HG03064 (cell line): ENCODE results near the gene PDE5A.

Experiments
- ATAC-seq: cut with Tn5 transposase; IDR thresholded peaks from one replicate; pipeline ENCODE4 v1.9.1; 2021; ENCODE audit warnings: low read depth; ENCODE audit not compliant: unreplicated experiment

The PDE5A gene

DNA sequence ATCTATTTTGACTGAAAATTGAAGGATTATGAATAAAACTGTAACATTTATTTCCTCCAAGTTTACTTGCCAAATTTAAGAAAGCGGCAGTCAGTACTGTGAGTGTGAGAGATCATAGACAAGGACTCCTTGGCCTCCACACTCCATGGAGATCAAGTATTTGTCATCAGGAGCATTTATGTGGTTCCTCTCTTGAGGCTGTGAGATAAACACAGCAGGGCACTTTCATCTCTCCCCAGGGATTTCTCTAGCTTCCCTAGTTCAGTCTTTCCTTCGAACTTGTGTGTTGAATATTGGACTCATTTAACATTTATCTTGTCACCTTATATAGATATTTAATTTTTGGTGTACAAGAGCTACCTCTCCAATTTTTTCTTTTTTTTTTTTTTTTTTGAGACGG is 40.8 kb downstream of the PDE5A start:
- no peak for ATAC-seq

DNA sequence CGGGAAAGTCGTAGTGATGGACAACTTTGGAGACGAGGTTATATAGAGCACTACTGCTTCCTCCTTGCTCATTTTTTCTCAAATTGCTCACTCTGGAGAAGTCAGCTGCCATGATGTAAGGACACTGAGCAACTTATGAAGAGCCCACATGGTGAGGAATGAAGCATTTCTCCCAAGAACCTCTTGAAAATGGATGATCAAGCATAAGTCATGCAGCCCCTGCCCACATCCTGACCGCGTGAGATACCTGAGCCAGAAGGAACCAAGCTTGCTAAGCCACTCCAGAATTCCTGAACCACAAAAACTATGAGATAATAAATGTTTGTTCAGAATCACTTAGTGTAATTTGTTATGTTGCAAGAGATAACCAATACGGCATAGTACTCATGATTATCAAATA is 42.8 kb downstream of the PDE5A start:
- no peak for ATAC-seq

DNA sequence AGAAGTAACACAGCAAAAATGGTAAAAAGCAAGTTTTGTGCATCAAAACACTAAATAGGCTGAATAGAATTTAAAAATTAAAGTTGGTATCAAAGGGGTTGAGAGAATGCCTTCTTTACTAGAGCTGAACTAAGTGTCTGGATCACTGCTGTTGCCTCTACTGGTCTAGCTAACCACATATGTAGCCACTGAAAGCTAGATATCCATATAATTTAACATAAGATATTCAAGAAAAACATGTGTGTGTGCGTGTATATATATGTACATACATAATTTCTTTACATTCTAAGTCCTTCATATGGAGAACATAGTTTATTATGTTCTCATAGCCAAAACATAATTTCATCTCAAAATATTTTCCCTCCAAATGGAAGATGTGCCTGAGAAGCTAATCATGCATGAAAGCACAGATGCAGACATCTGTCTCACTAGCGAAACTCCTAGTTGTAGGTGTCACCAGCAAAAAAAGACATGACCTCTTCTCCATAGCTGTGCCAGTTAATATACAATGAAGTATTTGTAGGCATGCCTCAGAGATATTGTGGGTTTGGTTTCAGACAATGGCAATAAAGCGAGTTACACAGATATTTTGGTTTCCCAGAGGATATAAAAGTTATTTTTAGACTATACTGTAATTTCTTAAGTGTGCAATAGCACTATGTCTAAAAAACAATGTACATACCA is 47.3 kb downstream of the PDE5A start:
- ATAC-seq = no peak

DNA sequence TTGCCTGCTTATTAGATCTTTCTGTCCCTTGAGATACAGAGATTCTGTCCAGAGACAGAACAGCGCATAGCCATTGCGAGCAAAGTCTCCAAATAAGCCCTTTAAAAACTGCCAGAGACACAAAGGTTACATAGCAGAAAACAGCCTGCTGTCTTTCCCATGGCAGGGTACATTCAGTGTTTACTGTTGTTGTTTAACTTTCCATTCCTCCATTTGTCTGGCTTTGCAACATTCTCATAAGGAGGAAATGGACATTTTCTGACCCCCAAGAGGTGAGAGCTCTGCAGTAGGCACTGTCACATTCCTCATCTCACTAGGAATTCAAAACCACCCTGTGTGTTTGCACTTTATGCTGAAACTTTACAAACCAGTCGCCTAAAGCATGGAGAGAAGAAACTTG is 48.3 kb downstream of the PDE5A start:
- no peak for ATAC-seq

DNA sequence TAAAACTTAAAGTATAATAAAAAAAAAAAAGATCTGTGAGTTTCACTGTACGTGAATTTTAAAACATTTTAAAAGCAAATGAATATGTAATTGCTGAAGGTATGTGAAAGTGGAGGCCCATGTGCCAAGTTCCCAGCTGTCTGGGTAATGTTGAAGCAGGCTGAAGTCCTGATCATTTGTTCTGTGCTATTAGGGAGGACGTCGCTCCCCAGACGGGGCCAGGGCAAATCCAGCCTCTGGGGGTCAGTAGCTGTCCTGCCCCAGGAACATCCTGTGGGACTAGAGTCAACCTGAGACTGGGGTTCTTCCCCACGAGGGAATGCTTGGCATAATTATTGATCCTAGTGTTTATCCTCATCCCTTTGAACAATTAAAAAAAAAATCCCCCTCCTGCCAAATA is 48.8 kb downstream of the PDE5A start:
- no peak for ATAC-seq

DNA sequence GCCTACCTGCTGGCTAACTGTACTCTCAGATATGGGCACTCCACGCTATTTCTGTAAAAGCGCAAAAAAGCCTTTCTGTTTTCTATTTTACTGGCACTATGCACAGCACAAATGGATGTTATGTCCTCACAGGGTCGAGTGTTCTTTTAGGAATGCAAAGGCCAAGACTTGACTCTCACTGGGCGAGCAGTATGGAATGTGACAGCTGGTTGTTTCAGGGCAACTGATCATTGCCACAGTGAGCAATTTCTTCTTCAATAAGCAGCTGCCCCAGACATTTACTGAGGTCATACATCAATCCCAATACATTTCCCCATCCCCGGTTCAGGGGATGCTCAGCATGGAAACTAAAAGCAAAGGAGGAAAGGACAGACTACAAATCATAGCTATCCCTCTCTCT is 58.2 kb downstream of the PDE5A start:
- no peak for ATAC-seq

DNA sequence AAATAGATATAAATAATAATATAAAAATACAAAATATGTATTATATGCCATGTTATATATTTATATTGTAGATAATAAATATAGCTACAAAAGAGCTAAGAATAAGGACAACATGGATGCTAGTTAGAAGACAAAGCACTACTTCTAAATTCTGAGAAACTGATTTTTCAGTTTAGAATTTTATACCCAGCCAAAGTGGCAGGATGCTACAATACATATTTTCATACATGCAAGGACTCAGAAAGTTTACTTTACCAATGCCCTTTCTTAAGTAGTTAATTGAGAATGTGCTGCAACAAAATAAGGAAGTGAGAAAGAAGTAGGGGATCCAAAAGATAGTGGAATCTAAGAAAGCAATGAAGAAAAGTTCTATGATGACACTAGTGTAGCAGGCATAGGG is 64.5 kb downstream of the PDE5A start:
- no peak for ATAC-seq

DNA sequence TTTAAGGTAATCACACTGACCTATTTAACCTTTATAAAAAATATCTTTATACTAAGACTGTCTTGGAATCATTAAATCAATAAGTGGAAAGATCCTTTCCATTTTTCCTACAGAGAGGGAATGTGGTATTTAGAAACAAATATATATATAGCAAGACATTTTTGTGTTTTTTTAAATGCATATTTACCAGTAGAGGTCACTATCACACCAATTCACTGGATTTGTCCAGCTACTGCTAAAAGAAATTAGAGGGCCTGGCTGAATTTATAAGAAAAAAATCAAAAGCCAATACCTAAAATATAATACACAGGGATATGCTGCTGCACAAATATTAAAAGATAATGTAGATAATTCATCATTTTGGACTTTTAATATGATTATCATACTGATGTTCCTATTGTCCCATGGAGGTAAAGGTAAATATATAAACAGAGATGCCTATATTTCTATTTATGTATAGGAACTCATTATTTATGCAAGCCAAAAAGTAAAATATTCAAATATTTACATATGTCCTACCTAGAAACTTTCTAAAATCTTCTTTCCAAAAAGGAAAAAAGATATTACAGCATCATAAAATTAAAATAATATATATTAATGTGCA is 69.5 kb downstream of the PDE5A start:
- no peak for ATAC-seq

DNA sequence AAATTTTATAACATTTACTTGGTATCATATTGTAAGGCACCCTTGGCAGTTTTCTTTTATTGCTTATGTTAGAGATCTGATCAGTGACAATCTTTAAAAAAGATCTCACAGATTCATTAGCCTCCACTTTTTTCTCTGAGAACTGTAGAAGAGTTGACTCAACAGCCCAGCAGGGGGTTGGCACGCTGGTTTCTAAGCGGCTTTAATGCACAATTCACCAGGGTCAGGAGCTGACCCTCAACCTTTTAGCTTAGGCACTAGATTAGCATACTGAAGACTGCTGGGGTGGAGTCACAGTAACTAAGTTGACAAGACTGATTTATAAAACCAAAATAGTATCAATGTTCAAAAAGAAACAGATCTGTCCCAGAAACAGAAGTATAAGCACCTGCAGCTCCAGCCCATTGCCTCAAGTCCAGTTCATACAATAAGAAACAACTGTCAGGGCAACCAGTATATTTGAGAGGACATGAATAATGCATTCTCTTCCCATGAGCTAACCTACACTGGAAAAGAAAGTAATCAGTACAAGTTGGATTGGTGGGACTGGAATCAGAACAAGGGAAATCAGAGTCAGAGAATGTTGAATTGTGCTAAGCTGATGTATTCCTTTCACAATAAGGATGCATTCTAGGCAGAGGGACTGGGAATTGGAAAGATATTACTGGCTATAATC is 77.6 kb downstream of the PDE5A start:
- ATAC-seq = no peak

DNA sequence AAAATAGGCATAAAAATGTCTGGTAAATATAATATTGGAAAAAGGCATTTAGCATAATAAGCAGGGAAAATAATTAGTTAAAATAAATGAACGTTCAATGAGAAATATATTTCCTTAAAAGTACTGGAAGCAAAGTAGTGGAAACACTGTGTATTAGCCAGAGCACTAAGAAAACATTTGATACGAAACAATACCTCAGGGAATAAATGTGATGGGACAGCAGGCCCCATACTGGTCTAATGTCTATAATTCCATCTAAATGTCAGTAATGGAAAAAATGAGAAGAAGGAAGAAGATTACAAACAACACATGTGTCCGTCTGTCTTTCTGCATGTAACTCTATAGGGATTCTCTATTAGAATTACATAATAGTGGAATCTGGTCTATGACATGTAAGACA is 79.0 kb downstream of the PDE5A start:
- ATAC-seq = no peak

DNA sequence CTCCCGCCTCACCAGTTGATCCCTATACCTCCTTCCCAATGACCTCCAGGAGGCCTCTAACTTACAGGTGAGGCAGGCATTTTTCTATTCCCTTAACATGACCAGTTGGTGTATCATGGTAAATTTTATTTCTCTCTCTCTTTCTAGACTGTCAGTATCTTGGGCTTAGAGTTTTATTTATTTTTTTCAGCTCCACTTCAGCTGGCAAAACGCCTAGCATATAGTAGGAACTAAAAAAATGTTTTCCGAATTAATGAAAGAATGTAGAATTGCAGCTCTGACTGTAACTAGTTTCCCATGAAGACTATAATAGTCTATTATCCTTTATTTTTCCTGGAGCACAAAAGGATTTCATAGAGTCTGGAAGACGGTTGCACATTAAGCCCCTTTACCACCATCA is 84.8 kb downstream of the PDE5A start:
- no peak for ATAC-seq

DNA sequence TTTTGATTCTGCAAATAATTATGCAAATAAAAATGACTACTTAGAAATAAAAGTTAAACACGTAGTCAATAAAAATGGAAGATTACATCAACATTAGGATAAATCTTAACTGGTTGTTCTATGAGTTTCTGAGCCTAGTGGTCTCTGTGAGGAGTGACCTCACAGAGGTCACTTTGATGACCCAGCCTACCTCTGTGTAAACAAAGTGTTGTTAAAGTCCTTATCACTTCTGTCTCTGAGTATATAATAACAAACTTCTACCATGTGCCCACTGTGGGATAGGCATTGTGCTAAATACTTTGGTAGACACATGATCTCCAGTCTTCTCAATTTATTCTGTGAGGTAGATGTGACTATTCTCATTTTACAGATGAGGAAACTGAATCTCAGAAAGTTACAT is 85.4 kb downstream of the PDE5A start:
- ATAC-seq = no peak

DNA sequence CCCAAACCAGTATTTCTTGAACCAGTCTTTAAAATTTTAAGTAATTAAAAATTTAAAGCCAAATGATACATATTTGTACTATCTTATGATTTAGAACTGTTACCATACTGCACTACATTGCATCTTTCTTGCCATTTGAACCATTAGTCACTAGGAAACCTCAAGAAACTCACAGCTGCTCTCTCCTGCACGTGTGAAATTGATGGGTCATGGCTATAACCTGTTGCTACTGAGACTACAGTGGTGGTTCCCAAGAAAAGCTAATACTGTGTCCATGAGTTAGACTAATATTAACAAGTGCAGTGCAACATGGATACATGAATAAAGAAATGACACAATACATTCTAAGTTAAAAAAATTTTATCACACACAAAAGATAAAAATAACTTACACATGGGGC is 88.4 kb downstream of the PDE5A start:
- no peak for ATAC-seq

DNA sequence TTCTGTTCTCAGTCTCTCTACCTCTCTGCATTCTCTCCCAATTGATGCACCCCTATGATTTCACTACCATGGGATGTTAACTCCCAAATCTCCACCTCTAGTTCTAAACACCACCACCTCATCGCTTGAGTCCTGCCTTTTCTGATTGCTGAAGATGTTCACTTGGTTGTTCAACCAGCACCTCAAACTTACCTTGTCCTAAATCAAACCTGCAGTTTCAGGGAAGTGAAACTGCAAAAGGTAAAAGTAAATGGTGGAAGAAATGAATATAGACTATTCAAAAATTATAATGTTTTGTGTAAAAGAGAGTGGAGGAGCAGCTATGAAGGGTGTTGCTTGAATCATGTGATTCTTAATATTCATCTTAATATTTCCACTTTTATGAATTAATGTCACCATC is 91.0 kb downstream of the PDE5A start:
- ATAC-seq = no peak

DNA sequence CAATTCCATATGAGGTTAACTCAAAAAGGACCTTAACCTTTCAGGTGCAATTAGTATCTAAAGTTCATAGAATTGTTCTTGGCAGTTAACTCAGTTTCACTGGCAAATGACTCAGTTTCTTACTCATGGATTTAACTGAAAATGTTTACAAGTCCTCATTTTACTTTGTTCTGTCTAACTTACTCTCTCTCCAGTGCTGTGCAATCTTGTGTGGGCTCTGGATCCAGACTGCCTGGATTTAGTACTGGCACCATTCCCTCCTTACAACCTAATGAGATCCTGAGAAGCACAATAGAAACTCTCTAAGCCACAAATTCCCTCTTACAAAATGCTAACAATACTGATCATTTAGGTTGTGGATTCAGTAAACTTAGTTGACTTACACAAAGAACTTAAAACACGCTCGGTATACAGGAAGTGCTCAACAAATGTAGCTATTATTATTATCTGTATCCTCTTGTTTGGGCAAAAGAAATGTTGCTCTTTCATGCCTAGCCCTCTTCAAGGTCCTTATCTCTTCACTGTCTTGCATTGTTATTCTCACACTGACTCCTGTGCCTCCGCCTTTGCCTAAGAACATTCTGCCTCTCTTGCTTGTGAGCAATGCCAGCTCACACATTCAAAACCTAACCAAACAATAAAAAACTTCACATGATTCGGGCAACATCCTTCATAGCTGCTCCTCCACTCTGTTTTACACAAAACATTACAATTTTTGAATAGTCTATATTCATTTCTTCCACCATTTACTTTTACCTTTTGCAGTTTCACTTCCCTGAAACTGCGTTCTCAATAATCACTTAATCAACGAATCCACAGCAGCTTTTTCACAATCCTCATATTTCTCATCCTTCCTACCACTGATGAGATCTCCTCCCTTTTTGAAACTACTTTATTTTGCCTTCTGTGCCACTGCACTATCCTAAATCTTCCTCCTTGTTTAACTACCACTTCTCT is 91.8 kb downstream of the PDE5A start:
- ATAC-seq = no peak

DNA sequence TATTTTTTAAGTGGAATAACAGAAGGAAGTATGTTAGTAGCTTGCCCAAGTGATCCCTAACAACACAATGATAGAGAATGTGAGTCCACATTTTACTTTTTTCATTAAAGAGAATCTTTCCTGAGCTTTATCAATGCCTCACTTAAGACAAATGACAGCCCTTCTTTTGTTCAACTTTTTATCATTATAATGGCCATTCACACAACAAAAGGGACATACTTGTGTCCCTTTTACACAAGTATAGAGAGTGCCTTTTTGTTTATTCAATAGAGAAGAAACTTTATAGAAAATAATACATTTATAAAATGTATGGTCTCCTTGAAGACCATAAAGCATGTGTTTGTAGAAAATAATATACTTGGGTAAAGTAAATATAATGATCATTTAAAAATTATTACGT is 96.3 kb downstream of the PDE5A start:
- no peak for ATAC-seq

DNA sequence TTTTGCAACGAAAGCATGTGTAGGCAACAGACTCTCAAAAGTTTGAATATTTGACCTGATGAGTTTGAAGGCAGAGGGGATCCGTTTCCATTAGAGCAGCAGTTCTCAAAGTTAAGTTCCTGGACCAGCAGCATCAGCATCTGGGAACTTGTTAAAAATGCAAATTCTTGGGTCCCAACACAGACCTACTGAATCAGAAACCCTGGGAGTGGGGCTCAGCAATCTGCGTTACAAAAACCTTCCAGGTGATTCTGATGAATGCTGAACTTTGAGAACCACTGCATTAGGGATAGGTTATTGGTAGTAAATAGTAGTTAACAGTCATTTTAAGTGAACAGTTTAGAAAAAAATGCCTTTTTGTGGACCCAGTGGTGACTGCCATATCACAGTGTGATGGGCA is 98.8 kb downstream of the PDE5A start:
- ATAC-seq = no peak

DNA sequence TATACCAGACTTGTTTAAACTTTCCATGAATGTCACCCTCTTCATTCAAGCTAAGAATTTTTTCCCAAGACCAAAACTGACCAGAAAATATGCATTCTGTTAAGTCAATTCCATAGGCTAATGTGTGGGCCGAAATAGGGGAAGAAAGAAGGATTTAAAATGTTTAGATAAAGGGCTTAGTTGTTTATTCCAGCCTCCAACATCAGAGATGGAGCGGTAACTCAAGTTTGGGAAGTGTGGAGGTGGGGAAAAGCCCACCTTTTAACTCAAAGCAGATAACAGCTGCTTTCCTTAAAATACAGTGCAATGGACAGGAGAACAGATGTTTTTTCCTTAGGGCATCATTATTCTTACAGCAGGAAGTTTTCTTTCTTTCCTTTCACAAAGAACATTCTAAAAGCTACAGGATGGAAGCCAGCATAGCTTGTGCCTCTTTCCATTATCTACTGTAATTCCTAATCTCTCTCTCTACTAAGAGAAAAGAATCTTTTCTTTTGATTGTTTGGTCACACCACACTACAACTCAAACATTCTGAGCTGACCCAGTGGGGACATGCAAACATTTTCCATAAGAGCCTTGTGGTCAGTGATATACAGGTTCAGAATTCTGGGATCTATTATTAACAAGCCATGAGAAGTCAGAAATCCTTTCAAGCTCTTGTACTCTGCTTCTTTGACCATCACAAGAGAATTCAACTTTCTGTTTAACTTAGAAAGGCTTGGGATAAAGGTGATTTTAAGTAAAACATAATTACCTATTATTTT is 101.6 kb downstream of the PDE5A start:
- no peak for ATAC-seq

DNA sequence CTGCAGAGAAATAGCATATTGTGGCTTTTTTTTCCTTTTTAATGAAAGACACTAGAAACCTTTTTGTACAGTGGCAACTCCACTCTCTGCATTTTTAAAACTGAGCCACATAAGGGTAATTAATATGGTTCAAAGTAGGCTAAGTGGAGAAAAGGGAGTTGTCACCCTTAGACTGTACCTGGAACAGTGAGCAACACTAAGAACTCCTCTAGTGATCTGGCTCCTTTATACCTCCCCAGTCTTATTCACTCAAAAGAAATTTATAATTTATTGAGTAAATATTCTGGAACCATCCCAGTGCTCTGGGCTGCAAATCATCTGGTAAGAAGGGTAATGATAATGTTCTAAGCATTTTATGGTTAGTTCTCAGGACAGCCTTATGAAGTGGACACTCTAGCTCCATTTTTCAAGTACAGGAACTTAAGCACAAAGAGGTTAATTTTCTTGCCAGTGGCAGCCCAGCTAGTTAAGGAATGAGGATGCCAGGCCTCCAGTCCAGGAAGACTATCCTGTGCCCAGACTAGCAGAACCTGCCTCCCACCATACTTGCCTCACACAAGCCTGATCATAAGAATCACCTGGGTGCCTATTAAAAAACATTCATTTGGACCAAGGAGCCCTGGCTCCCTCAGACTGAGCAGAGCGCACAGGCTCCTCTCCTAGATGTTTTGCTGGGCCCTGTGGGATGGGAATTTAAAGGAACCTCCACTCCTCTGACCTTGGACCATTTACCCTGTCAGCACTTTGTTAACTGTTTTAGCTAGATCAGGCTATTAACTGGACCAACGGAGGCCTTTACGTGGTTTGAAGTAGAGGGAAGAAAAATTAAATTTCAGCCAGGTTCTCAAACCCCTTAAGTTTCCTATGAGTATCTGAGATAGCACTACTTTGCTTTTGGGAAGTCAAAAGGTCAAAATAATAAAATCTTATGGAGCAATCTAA is 102.6 kb downstream of the PDE5A start:
- no peak for ATAC-seq
